Middle frontal gyrus (tissue), 1 donor: ENCODE results near the gene MRPL19.
A peak's percentile ranks its signal among the peaks of the same experiment; 100 is the strongest.

ENCODE experiments used
- DNase-seq: peaks from one replicate; pipeline ENCODE4 v3.0.0-alpha.2; 2015; ENCODE audit warnings: low spot score; ENCODE audit errors: extremely low spot score

MRPL19 gene

DNA sequence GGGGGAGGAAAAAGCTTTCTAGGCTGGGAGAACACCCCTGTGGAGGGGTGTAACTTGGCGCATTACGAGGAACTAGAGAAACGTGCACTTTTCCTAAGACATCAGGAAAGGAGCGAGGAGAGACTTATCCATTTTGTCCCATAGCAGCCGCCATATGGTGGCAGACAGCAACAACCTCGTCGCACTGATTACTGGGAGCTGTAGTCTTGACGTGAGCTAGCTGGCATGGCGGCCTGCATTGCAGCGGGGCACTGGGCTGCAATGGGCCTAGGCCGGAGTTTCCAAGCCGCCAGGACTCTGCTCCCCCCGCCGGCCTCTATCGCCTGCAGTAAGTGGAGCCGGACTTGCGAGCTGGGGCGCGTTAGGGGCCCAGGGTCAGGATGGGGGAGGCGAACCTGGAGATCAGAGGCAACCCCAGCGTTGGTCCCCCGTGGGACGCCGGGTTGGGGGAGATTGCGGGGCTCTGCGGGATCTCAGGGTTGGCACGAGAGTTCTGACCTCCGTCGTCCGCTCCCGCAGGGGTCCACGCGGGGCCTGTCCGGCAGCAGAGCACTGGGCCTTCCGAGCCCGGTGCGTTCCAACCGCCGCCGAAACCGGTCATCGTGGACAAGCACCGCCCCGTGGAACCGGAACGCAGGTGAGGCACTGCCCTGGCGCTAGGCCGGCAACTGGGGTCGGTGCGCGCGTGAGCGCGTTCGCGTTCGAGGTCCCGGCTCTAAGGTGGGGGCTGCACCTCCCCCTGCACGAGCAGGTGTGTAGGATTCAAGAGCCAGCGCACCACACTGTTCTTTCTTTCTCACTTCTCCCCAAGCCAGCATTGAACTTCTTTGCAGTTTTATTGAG lies at the start of gene MRPL19:
Gene MRPL19 (plus strand): TSS at position 201 of the 843 bp plus-strand sequence. CDS start 25 bp downstream, at position 226.
- peak; percentile 87 for DNase-seq

DNA sequence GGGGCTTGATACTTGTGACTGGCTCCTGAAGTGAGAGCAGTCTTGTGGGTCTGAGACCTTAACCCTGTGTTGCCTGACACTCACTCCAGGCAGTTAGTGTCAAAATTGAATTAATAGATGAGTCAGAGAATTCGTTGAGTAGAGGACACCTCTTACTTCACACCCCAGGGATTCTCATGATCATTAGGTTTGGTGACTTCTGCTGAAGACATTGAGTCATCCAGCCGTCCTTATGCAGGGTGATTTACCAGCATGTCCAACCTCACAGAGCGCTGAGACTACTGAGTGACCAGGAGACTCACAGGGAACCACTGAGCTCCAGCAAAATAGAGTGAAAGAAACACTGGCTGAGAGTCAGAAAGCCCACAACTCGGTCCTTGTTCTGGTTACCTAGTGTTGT lies 49.8 kb upstream of the MRPL19 start:
- no peak for DNase-seq

DNA sequence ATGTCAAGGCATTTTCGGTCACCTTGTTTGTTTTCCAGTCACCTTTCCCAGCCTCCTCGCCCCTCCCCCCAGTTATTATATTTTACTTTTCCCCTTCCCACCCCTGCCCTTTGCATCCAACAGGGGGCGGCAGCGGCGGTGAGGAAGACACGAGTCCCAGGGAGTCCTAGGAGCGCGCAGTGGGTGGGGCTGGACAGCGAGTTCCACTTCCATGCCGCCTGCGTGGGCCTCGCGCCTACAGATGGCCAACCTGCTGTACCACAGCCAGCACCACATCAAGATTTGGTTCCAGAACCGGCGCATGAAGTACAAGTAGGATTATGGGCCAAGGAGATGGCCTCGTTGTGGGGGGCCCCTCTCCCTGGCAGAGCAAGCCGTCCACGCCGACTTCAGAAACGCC lies 48.6 kb upstream of the MRPL19 start:
- DNase-seq = no peak

DNA sequence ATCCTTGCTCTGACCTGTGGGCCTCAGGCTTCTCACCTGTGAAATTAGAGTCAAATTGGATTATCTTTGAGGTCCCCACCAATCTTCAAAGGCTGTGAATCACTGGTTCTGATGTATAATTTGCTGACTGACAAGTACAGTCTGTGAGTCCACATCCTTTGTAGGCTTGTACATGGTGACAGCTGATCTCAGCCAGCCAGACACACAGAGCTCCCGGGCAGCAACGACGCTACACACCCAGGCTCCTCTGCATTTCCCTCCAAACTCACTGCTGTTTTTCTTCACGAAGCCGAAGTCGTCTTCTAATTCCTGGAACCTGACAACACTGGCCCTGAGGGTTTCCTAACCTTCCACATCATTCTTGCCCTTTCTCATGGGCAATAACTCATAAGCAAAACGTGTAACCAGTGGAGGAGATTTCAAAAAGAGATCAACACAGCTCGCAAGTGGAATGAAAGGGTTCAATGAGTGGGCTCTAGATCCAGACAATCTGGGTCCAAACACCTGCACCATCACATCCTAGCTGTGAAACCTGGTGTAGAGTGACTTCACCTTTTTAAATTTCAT lies 47.9 kb upstream of the MRPL19 start:
- DNase-seq = no peak

DNA sequence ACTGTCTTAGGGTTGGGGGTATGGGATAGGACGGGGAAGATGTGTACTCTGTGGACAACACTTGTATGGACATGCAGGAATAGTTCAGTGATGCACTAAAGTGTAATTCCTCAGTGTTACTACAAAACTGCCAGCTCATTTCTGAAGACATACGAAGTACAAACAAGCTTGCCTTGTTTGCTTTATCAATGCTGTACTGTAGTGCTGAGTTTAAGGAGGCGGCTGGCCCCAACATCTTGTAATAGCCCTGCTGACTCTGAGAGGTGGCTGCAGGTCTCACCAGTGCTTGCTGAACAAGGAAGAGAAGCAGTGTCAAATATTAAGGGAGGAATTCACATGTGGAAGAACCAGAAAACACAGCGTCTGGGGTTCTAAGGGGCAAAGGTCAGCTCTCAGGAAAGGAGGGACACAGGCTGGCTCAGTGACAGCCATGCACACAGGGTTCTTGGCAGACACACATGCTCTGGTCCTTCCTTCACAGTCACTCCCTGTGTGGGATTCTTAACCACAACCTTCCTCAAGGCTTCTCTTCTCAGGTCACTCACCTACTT lies 46.0 kb upstream of the MRPL19 start:
- DNase-seq = no peak

DNA sequence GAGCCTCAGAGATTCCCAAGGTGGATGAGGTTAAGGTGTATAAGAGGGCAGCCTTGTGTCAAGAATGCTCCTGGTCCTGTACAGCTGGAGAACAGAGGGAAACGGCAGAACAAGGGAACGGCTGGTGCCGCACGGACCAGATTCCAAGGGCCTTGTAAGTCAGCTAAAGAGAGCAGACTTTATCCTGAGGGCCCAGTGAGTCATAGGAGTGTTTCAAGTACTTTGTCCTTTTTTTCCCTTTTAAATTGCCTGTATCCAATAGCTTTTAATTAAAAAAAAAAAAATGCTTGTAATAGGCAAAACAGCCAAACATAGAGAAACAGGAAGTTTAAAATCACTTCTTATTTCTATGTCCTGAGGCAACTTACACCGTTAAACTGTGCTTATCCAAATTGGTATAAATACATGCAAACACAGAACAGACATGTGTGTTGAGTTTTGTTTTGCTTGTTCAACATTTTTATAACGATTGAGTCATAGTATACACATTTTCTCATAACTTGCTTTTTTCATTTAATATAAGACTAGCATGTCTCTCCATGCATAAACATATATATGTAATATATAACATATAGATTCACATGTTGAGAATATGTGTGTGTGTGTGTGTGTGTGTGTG lies 43.8 kb upstream of the MRPL19 start:
- no peak for DNase-seq

GRCh38 chr2:75603477-75603876 lies 43.1 kb upstream of the MRPL19 start:
- DNase-seq = no peak

GRCh38 chr2:75604484-75604883 lies 42.1 kb upstream of the MRPL19 start:
- no peak for DNase-seq

DNA sequence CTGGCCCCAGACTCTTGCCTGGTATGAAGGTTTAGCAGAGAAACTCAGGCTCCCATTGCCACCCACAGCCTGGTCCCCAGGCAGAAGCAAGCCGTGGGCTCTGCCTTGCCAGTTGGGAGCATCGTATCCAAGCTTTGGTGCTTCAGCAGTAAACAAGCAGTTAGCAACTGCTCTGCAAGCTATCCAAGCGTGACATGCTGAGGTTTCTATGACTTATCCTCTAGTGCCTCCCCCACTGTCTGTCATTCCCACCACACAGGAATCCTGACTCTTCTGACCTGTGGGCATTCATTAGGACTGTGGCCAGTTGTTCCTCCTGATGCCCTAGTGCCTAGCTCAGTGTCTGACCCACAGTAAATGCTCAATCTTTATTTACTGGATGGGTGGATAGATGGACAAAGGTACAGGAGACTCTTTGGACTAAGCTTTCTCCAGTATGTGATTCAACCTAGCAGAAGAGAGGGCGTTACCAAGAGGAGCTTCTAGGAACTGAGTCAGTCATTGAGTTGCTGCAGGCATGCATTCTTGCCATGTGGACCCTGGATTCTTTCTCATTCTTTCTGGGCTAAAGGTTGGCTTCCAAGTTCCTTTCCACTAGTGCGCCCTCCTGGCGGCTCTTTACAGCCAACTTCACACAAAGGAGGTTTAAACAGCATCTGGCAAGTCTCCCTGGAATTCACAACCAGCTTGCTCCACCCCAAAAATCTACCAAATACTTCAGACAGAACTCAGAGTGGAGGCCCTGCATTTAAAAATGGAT lies 40.6 kb upstream of the MRPL19 start:
- no peak for DNase-seq

DNA sequence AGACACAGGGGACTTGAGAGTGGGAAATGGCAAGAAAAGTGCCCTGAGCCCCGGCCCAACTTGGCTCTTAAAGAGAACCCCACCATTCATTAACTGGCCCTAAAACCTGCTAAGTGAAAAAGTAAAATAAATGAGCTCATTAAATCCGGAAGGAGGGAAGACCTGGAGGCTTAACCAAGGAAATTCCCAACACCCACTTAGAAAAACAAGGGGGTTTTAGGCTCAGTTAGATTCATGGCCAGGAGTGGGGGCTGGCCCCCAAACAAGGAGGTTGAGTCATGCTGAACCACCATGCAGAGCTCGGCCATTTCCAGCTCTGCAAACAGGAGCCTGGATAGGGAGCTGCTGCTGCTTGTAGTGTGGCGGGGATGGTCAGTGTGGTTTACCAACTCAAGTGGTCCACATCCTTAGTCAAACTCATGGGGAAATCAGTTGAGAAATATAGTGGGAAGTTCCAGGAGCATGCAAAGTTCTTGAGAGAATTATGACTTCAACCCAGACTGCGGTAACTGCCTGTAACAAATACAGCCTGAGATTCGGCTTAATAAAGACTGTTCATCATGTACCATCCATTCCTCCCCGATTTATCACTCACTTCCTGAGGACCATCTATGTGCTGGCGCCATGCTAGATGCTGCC lies 39.7 kb upstream of the MRPL19 start:
- no peak for DNase-seq

- DNase-seq = no peak
Observed at GRCh38 chr2:75607400-75607798, 39.2 kb upstream of the MRPL19 start.

DNA sequence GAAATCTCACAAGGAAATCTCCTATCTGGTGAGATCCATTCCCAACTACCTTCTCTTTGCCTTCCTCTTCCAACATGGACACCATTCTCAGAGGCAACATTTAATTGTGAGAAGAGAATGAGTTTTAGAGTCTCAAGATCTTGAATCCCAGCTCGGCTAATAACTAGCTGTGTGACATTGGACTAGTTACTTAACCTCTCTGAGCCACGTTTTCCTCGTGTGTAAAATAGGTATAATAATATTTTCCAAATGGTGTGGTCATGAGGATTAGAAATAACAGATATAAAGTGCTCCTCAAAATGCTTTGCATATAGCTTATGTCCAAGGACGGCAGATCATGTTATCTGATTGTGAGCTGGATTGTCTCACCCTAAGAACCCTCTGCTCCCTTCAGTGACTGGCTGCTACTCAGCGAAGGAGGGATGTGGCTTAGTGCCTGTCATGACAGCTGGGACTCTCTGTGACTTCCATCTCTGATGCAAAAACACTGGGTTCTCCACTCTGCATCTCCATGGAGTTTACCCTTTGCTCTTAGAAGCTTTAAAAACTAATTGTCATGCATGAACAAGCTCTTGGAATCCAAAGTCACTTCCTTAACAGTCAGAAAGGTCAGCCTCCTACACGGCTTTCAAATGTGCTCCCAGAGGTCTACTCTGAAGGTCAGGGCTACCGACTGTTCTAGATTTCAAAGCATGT lies 38.4 kb upstream of the MRPL19 start:
- DNase-seq = no peak

DNA sequence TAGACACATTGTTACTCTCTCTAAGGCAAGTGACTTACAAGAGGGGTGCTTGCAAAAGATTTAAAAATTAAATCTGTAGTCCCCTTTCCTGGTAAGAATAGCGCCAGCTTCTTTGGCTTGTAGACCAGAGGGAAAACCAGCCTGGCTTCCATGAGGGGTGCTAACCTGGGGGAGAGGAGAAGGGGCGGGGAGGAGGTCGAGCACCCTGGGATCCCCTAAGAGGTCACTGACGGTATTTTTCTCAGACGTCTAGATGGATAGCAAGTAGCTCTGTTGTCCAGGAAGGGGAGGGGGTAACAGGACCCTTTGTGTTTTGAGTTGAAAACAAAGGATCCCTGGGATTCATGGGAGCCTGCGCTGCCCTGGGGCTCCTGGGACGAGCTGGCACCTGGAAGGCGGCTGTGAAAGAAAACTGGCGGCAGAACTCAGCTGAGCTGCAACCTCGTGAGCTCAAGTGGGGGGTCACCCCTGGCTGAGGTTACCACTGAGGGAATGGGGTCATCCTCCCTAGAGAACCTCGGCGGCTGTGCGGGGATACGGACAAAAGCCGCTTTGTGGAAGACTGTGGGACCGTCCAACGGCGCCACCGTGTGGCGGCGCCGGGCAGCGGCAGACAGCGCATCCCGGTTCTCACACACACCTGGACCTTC lies 37.8 kb upstream of the MRPL19 start:
- DNase-seq = peak; percentile 14

DNA sequence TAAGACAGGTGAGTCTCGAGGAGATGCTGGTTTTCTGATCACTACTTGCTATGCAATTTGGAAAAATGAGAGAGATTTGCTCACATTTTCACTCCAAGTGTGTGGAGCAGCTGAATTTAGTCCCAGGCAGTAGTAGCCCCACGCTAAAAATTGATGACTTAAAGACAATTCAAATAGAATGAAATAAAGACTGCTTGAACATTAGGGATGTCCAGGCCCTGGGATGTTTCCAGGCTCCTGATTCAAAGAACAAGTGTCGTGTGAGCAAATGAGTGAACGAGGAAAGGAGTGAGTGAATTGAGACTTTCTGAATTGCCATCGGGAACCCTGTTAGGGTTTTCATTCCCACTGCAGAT lies 37.3 kb upstream of the MRPL19 start:
- DNase-seq = no peak

DNA sequence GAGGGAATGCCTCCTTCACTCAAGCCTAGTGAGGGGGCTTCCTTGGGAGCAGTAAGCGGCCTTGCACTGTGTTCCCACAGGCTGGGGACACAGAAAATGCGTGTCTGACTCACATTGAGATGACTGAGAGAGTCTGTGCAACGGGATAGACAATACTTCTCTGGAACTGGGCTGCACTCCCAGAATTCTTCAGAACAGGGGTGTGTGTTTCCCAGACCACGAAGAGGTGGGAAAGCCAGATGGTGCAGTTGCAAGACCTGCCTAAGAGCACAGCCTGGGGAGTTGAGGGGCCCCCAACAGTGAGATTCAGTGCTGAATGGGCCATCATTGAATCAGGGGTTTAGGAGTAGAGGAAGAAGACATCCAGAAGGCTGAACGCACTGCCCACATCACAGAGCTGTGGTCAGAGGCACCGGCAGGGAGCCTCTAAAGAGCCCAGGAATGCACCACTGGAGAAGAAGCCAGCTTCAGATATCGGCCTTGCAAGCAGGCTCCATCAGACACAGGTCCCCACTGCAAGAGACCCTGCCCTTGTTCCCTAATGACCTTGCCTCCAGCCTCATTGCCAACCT lies 36.6 kb upstream of the MRPL19 start:
- no peak for DNase-seq

- DNase-seq = no peak
Observed at GRCh38 chr2:75610671-75611070, 35.9 kb upstream of the MRPL19 start.

GRCh38 chr2:75612108-75612861 lies 34.3 kb upstream of the MRPL19 start:
- DNase-seq = no peak

DNA sequence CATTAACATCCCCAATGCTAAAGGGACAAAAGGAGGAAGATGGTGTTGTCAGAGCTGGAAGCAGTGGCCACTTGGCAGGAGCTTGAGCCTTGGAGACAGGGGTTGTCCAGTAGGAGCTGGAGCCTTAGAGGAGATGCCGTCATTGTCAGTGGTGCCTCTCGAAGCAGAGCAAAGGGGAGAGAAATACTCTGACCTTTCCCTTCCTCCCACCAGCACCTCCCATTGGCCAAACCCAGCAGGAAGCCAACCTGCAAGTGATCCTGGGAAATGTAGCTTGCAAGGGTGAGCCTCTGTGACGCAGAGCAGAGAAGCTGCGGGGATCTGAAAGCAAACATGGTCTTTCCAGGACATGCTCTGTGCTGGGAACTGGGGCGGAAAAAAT lies 33.7 kb upstream of the MRPL19 start:
- DNase-seq = no peak

- DNase-seq = no peak
Observed at GRCh38 chr2:75614162-75614651, 32.4 kb upstream of the MRPL19 start.
